PC-3 (cell line): Measurements from ENCODE around the gene CREBL2. TPM values are rescaled to one million over a fixed set of nuclear protein-coding genes. Genes with fewer than 3 reads are reported as not detected.

ENCODE experiments used
- ATAC-seq: fragments of 200-7000 bp; cut with Tn5 transposase; 2 replicates; pipeline ENCODE4 v1.9.1; 2020; ENCODE audit warnings: mild to moderate bottlenecking, moderate library complexity
- BruUV-seq: library from RNA; stranded (reverse); fragments of 400-500 nt; replicated peaks from 2 replicates; lab custom pipeline; 2021; lab: Mats Ljungman, UMichigan
- CTCF ChIA-PET: fragments of 300-600 bp; sonication (Branson Sonifier 250); formaldehyde crosslinking; loops from one replicate; lab custom pipeline; 2022; ENCODE audit warnings: antibody characterized with exemption; lab: Charles Lee
- POLR2A ChIA-PET: fragments of 300-600 bp; sonication (Branson Sonifier 250); formaldehyde crosslinking; loops from one replicate; lab custom pipeline; 2022; ENCODE audit warnings: antibody characterized with exemption; ENCODE audit not compliant: unreplicated experiment; lab: Charles Lee
- DNase-seq: peaks from one replicate; pipeline ENCODE4 v3.0.0-alpha.2; 2015
- H2AFZ ChIP-seq: fragments of 300-600 bp; sonication (generic); 2 replicates; pipeline ENCODE4 v1.6.0; 2016; ENCODE audit warnings: antibody characterized with exemption, low read length
- H3F3A ChIP-seq: fragments of 300-600 bp; sonication (generic); one replicate; pipeline ENCODE4 v1.6.0; 2017; ENCODE audit warnings: antibody characterized with exemption, low read length, control low read depth, mild to moderate bottlenecking; ENCODE audit not compliant: unreplicated experiment
- H3K27ac ChIP-seq: fragments of 300-600 bp; sonication (generic); 2 replicates; pipeline ENCODE4 v1.5.1; 2016; ENCODE audit warnings: mild to moderate bottlenecking, low read length
- H3K27me3 ChIP-seq: fragments of 300-600 bp; sonication (generic); 2 replicates; pipeline ENCODE4 v1.6.1; 2016; ENCODE audit warnings: low read length, mixed read lengths
- H3K36me3 ChIP-seq: fragments of 300-600 bp; sonication (generic); 2 replicates; pipeline ENCODE4 v1.6.1; 2016; ENCODE audit warnings: low read depth, mixed run types, low read length, mixed read lengths
- H3K4me1 ChIP-seq: fragments of 300-600 bp; sonication (generic); 2 replicates; pipeline ENCODE4 v1.5.1; 2016; ENCODE audit warnings: low read length; ENCODE audit not compliant: insufficient read depth
- H3K4me2 ChIP-seq: fragments of 300-600 bp; sonication (generic); 2 replicates; pipeline ENCODE4 v1.6.0; 2016; ENCODE audit warnings: low read length
- H3K4me3 ChIP-seq: fragments of 300-600 bp; sonication (generic); 2 replicates; pipeline ENCODE4 v1.5.1; 2016; ENCODE audit warnings: mild to moderate bottlenecking, low read length, mixed read lengths
- H3K79me2 ChIP-seq: fragments of 300-600 bp; sonication (generic); 2 replicates; pipeline ENCODE4 v1.6.1; 2017; ENCODE audit warnings: low read length, mixed read lengths
- H3K9ac ChIP-seq: fragments of 300-600 bp; sonication (generic); 2 replicates; pipeline ENCODE4 v1.6.0; 2016; ENCODE audit warnings: mild to moderate bottlenecking, low read length
- H3K9me2 ChIP-seq: fragments of 300-600 bp; sonication (generic); replicated peaks from 2 replicates; pipeline ENCODE4 v1.6.1; 2016; ENCODE audit warnings: mixed run types, low read length, mixed read lengths
- H3K9me3 ChIP-seq: fragments of 300-600 bp; sonication (generic); 2 replicates; pipeline ENCODE4 v1.6.1; 2016; ENCODE audit warnings: low read length, mixed read lengths
- H4K20me1 ChIP-seq: fragments of 300-600 bp; sonication (generic); 2 replicates; pipeline ENCODE4 v1.6.1; 2016; ENCODE audit warnings: low read length, mixed read lengths
- EZH2 ChIP-seq: fragments of 300-600 bp; sonication (generic); IDR thresholded peaks from one replicate; pipeline ENCODE4 v1.6.1; 2017; ENCODE audit warnings: antibody characterized with exemption, mild to moderate bottlenecking, low read length; ENCODE audit not compliant: unreplicated experiment
- EZH2phosphoT487 ChIP-seq: fragments of 300-600 bp; sonication (generic); IDR thresholded peaks from 2 replicates; pipeline ENCODE4 v1.6.1; 2018; ENCODE audit warnings: mild to moderate bottlenecking, antibody characterized with exemption, low read length, borderline replicate concordance
- intact Hi-C: fragments of 100-400 bp; cut with micrococcal nuclease; formaldehyde crosslinking; loops from 2 replicates; pipeline ENCODE4 v1.9.0; 2023
- total RNA-seq: library from RNA; depleted of rRNA; stranded (reverse); fragments of >200 nt; gene quantifications from 2 replicates; pipeline ENCODE4 v1.2.3, GENCODE V29; 2014
- TF ChIP-seq, protein P1 (sequence below): fragments of 300-600 bp; sonication (generic); conservative IDR thresholded peaks from 2 replicates; pipeline ENCODE4 v1.5.1; 2017; ENCODE audit warnings: antibody characterized with exemption, low read depth, mild to moderate bottlenecking, low read length

The CREBL2 gene
- total RNA-seq, 1 experiment from 2014 or later = 14.2 TPM

DNA sequence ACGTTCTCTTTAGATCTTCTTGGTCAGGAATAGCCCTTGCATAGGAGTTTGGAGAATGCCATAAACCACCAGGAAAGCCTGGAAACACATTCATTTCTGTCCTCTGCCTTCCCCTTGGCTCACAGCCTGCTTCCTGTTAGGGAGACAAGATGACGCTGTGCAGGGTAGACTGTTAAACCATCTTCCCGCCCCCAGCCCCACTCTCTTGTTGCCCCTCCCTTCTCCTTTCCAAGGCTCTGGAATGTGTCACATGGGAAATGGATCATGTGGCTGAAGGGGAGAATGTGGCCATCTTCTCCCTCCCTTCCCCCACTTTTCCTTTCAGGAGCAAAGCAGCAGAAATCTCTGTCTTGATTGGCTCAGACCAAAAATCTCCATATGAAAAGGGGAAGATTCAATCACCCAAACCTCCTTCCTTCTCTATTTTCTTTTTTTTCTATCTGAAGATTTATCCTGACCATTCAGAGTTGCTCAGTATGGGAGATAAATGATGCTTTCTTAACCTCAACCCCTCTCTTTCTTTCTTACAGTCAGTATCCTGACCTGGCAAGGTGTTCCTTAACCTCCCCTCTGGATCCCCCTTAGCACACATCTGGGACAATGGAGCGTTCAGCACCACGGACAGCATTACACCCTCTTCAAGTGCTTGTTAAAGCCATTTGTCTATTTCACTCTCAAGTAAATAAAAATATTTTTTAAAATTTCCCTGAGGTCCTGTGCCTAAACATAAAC lies 72.9 kb downstream of the CREBL2 start:
- no peaks in the 10 kb centered on the region for H3K79me2 ChIP-seq
- TF ChIP-seq EZH2phosphoT487 (no peak), EZH2 (no peak)
- TF ChIP-seq, protein P1, sequence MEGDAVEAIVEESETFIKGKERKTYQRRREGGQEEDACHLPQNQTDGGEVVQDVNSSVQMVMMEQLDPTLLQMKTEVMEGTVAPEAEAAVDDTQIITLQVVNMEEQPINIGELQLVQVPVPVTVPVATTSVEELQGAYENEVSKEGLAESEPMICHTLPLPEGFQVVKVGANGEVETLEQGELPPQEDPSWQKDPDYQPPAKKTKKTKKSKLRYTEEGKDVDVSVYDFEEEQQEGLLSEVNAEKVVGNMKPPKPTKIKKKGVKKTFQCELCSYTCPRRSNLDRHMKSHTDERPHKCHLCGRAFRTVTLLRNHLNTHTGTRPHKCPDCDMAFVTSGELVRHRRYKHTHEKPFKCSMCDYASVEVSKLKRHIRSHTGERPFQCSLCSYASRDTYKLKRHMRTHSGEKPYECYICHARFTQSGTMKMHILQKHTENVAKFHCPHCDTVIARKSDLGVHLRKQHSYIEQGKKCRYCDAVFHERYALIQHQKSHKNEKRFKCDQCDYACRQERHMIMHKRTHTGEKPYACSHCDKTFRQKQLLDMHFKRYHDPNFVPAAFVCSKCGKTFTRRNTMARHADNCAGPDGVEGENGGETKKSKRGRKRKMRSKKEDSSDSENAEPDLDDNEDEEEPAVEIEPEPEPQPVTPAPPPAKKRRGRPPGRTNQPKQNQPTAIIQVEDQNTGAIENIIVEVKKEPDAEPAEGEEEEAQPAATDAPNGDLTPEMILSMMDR = no peak
- H3K27me3 ChIP-seq = no peaks in the 10 kb centered on the region
- H3K4me2 ChIP-seq = no peak overlapping the region
- H3K36me3 ChIP-seq = no peaks in the 10 kb centered on the region
- no peak overlapping the region for H3K9ac ChIP-seq
- H4K20me1 ChIP-seq = no peaks in the 10 kb centered on the region
- H3K9me2 ChIP-seq = no peaks in the 10 kb centered on the region
- no peaks in the 10 kb centered on the region for H3K9me3 ChIP-seq
- BruUV-seq = no TSS peak
- DNase-seq (peak; percentile 22), ATAC-seq (no peak)
- no peak overlapping the region for H3K4me3 ChIP-seq
- ChIA-PET POLR2A (no interaction called here), CTCF (no interaction called here)
- H2AFZ ChIP-seq = no peak overlapping the region
- H3K27ac ChIP-seq = no peak overlapping the region
- intact Hi-C loops = no loop called here
- H3F3A ChIP-seq = no peaks in the 10 kb centered on the region
- H3K4me1 ChIP-seq = no peaks in the 10 kb centered on the region

DNA sequence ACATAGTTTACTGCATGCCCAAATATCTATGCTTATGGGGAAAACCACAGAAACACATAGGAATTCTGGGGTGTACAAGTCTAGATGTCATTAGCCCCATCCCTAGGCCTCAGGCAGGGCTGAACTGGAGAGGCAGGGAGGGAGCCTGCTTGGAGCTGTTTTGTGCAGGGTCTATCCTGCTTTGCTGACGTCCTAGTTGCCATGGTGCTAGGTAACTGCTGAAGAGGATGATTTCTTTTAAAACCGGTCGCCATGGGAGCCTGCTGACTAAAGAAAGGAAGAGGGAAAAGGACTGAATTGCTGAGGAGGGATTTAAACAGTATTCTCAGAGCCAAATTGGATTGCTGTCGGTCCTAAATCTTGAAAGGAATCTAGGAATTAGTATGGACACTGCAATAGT lies 73.6 kb downstream of the CREBL2 start:
- intact Hi-C loops = no loop called here
- Histone ChIP-seq H3K4me3 (no peak overlapping the region), H3F3A (no peaks in the 10 kb centered on the region), H2AFZ (no peak overlapping the region), H3K4me2 (no peak overlapping the region), H3K9me2 (no peaks in the 10 kb centered on the region), H4K20me1 (no peaks in the 10 kb centered on the region), H3K9ac (no peak overlapping the region), H3K4me1 (no peaks in the 10 kb centered on the region), H3K27me3 (no peaks in the 10 kb centered on the region), H3K79me2 (no peaks in the 10 kb centered on the region), H3K9me3 (no peaks in the 10 kb centered on the region), H3K27ac (no peak overlapping the region), H3K36me3 (no peaks in the 10 kb centered on the region)
- DNase-seq (no peak), ATAC-seq (no peak)
- ChIA-PET POLR2A (no interaction called here), CTCF (no interaction called here)
- no TSS peak for BruUV-seq
- TF ChIP-seq, protein P1 = no peak
- TF ChIP-seq EZH2 (no peak), EZH2phosphoT487 (no peak)

DNA sequence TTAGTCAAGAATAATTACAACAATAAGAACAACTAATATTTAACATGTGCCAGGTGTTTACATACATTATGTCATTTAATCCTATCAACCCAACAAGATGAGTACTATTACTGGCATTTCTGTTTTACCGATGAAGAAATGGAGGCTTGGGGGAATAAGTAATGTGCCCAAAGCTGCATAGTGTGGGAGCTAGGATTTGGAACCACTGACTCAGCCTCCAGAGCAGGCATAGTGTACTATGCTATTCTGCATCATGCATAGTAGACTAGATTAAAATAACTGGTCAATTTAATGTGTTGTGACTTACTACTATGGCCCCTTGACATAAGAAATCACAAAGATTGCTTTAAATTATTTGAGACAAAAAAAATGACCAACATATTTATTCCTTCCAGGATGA lies 74.8 kb downstream of the CREBL2 start:
- no peaks in the 10 kb centered on the region for H3K4me1 ChIP-seq
- DNase-seq (no peak), ATAC-seq (no peak)
- H3K27me3 ChIP-seq = no peaks in the 10 kb centered on the region
- intact Hi-C loops = no loop called here
- no peaks in the 10 kb centered on the region for H4K20me1 ChIP-seq
- H3K27ac ChIP-seq = no peak overlapping the region
- H3K9me2 ChIP-seq = no peaks in the 10 kb centered on the region
- TF ChIP-seq EZH2 (no peak), EZH2phosphoT487 (no peak)
- TF ChIP-seq, protein P1 = no peak
- no peak overlapping the region for H2AFZ ChIP-seq
- no TSS peak for BruUV-seq
- no peaks in the 10 kb centered on the region for H3K36me3 ChIP-seq
- H3K79me2 ChIP-seq = no peaks in the 10 kb centered on the region
- H3F3A ChIP-seq = no peaks in the 10 kb centered on the region
- H3K9me3 ChIP-seq = no peaks in the 10 kb centered on the region
- ChIA-PET POLR2A (no interaction called here), CTCF (no interaction called here)
- no peak overlapping the region for H3K4me2 ChIP-seq
- no peak overlapping the region for H3K9ac ChIP-seq
- H3K4me3 ChIP-seq = no peak overlapping the region
